SK-N-SH (cell line): ENCODE results near the gene FRMD6.

Experiments
- EP300 ChIP-seq, 2 experiments: IDR thresholded peaks; 2 replicates each; pipeline versions ENCODE4 v1.4.0 to v1.6.1; 2012; ENCODE audit warnings: borderline replicate concordance in 1 of 2, low read depth in 1 of 2, low read length in 1 of 2
- EZH2phosphoT487 ChIP-seq: fragments of 200-600 bp; sonication (generic); IDR thresholded peaks from 2 replicates; pipeline ENCODE4 v1.6.1; 2017; ENCODE audit warnings: low read depth, mixed run types, mild to moderate bottlenecking, antibody characterized with exemption, moderate library complexity, borderline replicate concordance
- FOXM1 ChIP-seq: IDR thresholded peaks from 2 replicates; pipeline ENCODE4 v1.4.0; 2012; ENCODE audit warnings: low read depth, mild to moderate bottlenecking
- NFIC ChIP-seq: IDR thresholded peaks from 2 replicates; pipeline ENCODE4 v1.4.0; 2012; ENCODE audit warnings: borderline replicate concordance
- POLR2AphosphoS5 ChIP-seq: IDR thresholded peaks from 2 replicates; pipeline ENCODE4 v1.6.1; 2012; ENCODE audit warnings: low read depth, low read length
- RAD21 ChIP-seq: IDR thresholded peaks from 2 replicates; pipeline ENCODE4 v1.6.1; 2012; ENCODE audit warnings: mild to moderate bottlenecking, low read length
- RFX5 ChIP-seq: IDR thresholded peaks from 2 replicates; pipeline ENCODE4 v1.6.1; 2012; ENCODE audit warnings: mild to moderate bottlenecking, improper control_type of control experiment, low read length
- TAF1 ChIP-seq: IDR thresholded peaks from 2 replicates; pipeline ENCODE4 v1.6.1; 2012; ENCODE audit warnings: low read depth, mild to moderate bottlenecking, low read length, moderate library complexity, borderline replicate concordance
- TCF12 ChIP-seq: IDR thresholded peaks from 2 replicates; pipeline ENCODE4 v1.4.0; 2012
- YY1 ChIP-seq: IDR thresholded peaks from 2 replicates; pipeline ENCODE4 v1.4.0; 2012; ENCODE audit warnings: low read depth, mild to moderate bottlenecking
- TF ChIP-seq, protein P1 (sequence below): fragments of 200-600 bp; sonication (generic); IDR thresholded peaks from 2 replicates; pipeline ENCODE4 v1.6.1; 2017; ENCODE audit warnings: antibody characterized with exemption, mild to moderate bottlenecking, moderate library complexity
- TF ChIP-seq, protein P2 (sequence below): IDR thresholded peaks from 2 replicates; pipeline ENCODE4 v1.4.0; 2012; ENCODE audit warnings: low read depth, borderline replicate concordance
- TF ChIP-seq, protein P3 (sequence below): IDR thresholded peaks from 2 replicates; pipeline ENCODE4 v1.4.0; 2012; ENCODE audit warnings: low read depth

DNA sequence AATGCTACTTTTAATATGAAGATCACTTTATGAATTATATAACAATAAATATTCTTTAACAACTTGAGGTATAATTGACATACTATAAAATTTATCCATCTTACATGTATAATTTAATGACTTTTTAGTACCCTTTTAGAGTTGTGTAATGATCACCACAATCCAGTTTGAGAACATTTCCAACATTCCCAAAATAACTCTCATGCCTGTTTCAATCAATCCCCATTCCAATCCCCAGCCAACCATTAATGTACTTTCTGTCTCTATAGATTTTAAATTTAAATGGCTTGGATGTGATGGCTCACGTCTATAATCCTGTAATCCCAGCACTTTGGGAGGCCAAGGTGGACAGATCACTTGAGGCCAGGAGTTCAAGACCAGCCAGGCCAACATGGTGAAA is 23.5 kb upstream of the FRMD6 start:
- TF ChIP-seq EZH2phosphoT487 = no peak
- TF ChIP-seq NFIC = no peak
- TF ChIP-seq FOXM1 = no peak
- TF ChIP-seq, protein P1, sequence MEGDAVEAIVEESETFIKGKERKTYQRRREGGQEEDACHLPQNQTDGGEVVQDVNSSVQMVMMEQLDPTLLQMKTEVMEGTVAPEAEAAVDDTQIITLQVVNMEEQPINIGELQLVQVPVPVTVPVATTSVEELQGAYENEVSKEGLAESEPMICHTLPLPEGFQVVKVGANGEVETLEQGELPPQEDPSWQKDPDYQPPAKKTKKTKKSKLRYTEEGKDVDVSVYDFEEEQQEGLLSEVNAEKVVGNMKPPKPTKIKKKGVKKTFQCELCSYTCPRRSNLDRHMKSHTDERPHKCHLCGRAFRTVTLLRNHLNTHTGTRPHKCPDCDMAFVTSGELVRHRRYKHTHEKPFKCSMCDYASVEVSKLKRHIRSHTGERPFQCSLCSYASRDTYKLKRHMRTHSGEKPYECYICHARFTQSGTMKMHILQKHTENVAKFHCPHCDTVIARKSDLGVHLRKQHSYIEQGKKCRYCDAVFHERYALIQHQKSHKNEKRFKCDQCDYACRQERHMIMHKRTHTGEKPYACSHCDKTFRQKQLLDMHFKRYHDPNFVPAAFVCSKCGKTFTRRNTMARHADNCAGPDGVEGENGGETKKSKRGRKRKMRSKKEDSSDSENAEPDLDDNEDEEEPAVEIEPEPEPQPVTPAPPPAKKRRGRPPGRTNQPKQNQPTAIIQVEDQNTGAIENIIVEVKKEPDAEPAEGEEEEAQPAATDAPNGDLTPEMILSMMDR = no peak
- TF ChIP-seq POLR2AphosphoS5 = no peak
- TF ChIP-seq, protein P2, sequence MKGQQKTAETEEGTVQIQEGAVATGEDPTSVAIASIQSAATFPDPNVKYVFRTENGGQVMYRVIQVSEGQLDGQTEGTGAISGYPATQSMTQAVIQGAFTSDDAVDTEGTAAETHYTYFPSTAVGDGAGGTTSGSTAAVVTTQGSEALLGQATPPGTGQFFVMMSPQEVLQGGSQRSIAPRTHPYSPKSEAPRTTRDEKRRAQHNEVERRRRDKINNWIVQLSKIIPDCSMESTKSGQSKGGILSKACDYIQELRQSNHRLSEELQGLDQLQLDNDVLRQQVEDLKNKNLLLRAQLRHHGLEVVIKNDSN = no peak
- TF ChIP-seq TCF12 = no peak
- no peak for TF ChIP-seq EP300 (IDR thresholded peaks at IDR 0.05; ENCODE audit: borderline replicate concordance in 1 of 2, low read depth in 1 of 2, low read length in 1 of 2)
- no peak for TF ChIP-seq RFX5
- no peak for TF ChIP-seq YY1
- TF ChIP-seq, protein P3, sequence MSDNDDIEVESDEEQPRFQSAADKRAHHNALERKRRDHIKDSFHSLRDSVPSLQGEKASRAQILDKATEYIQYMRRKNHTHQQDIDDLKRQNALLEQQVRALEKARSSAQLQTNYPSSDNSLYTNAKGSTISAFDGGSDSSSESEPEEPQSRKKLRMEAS = no peak
- TF ChIP-seq TAF1 = no peak
- no peak for TF ChIP-seq RAD21
